Measurements from ENCODE around the gene CAPZB. TPM values are rescaled to one million over a fixed set of nuclear protein-coding genes. Genes with fewer than 3 reads are reported as not detected.

Gene CAPZB
- total RNA-seq, 1 experiment from 2014 or later = 348 TPM

DNA sequence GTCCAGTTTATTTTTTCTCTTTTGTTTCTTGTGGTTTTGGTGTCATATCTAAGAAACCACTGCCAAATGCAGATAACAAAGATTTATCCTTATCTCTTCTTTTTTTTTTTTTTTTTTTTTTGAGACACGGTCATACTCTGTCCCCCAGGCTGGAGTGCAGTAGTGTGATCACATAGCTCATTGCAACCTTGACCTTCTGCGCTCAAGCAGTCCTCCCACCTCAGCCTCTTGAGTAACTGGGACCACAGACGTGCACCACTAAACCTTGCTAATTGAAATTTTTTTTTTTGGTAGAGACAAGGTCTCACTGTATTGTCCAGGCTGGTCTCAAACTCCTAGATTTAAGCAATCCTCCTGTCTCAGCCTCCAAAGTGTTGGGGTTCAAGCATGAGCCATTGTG lies 164.3 kb downstream of the CAPZB start:
- Mint-ChIP-seq H3K27me3 (ENCODE audit: low read depth) (no peaks in the 10 kb centered on the region; the same call in 1 of the 2 replicates), H3K4me3 (peak overlapping the region in 1 of 2 experiments; percentile 4; a peak in 1 of 5 replicates), H3K9me3 (no peaks in the 10 kb centered on the region), H3K36me3 (ENCODE audit: insufficient read depth in 1 of 3, low read depth in 3 of 3) (peaks cover 6 to 37% (median 37%) of the 10 kb centered on the region in 3 experiments; a peak in 6 of 7 replicates), H3K27ac (no peak overlapping the region), H3K4me1 (peaks cover 0 to 2% of the 10 kb centered on the region in 2 experiments; a peak in 1 of 4 replicates)
- Histone ChIP-seq H2AFZ (ENCODE audit: low read length) (no peak overlapping the region), H3K14ac (ENCODE audit: insufficient read depth, low read length) (no peak overlapping the region), H3K23ac (ENCODE audit: insufficient read length, low read depth, low read length) (no peak overlapping the region), H3K4ac (ENCODE audit: low read depth, low read length) (no peak overlapping the region), H3K27ac (ENCODE audit: insufficient read length, low read depth, low read length) (no peak overlapping the region), H3K4me1 (ENCODE audit: insufficient read depth, low read length) (no peaks in the 10 kb centered on the region), H3K9ac (ENCODE audit: extremely low read depth, insufficient read length, low read length) (no peak overlapping the region), H3K4me2 (ENCODE audit: insufficient read depth, insufficient read length, low read length) (no peak overlapping the region), H3K27me3 (ENCODE audit: insufficient read depth, low read length) (no peaks in the 10 kb centered on the region), H3K18ac (ENCODE audit: insufficient read length, low read depth, low read length) (no peak overlapping the region), H2BK12ac (ENCODE audit: insufficient read length, low read depth, low read length) (no peak overlapping the region), H3K79me2 (ENCODE audit: insufficient read depth, low read length) (no peaks in the 10 kb centered on the region), H3T11ph (ENCODE audit: low read length) (no peak overlapping the region), H3K56ac (ENCODE audit: insufficient read length, low read depth, low read length) (no peak overlapping the region), H4K8ac (replicated peaks; ENCODE audit: insufficient read length, low read depth, low read length) (no peak overlapping the region), H2AK5ac (ENCODE audit: insufficient read length, low read length) (no peak overlapping the region), H4K20me1 (ENCODE audit: control insufficient read depth, insufficient read depth, insufficient read length) (no peaks in the 10 kb centered on the region), H4K5ac (ENCODE audit: insufficient read length, low read depth, low read length) (no peak overlapping the region), H2BK15ac (ENCODE audit: low read depth, low read length) (no peak overlapping the region), H4K91ac (ENCODE audit: insufficient read length, low read depth, low read length) (no peak overlapping the region), H2BK5ac (ENCODE audit: insufficient read length, low read length) (no peak overlapping the region), H3K79me1 (ENCODE audit: insufficient read depth, low read depth, low read length, poor library complexity, severe bottlenecking) (no peaks in the 10 kb centered on the region), H3K23me2 (ENCODE audit: insufficient read length, low read depth, low read length, poor library complexity, severe bottlenecking) (no peaks in the 10 kb centered on the region), H3K9me3 (ENCODE audit: control insufficient read depth, low read depth, low read length) (no peaks in the 10 kb centered on the region), H2BK20ac (ENCODE audit: low read depth, low read length, poor library complexity, severe bottlenecking) (no peak overlapping the region), H2BK120ac (ENCODE audit: low read depth, low read length, poor library complexity, severe bottlenecking) (no peak overlapping the region)
- DNase-seq = no peak
- WGBS (ENCODE audit: extremely low coverage, insufficient read length, low lambda C conversion rate) = no CpG with 5 or more reads among the region's 3 CpGs
- TF ChIP-seq, protein P1, sequence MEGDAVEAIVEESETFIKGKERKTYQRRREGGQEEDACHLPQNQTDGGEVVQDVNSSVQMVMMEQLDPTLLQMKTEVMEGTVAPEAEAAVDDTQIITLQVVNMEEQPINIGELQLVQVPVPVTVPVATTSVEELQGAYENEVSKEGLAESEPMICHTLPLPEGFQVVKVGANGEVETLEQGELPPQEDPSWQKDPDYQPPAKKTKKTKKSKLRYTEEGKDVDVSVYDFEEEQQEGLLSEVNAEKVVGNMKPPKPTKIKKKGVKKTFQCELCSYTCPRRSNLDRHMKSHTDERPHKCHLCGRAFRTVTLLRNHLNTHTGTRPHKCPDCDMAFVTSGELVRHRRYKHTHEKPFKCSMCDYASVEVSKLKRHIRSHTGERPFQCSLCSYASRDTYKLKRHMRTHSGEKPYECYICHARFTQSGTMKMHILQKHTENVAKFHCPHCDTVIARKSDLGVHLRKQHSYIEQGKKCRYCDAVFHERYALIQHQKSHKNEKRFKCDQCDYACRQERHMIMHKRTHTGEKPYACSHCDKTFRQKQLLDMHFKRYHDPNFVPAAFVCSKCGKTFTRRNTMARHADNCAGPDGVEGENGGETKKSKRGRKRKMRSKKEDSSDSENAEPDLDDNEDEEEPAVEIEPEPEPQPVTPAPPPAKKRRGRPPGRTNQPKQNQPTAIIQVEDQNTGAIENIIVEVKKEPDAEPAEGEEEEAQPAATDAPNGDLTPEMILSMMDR (conservative IDR thresholded peaks at IDR 0.05) = no peak

All from H9 (cell line).